Adrenal gland (tissue), 19 donors: ENCODE data around the gene WFDC13. TPM values are rescaled to one million over a fixed set of nuclear protein-coding genes. Genes with fewer than 3 reads are reported as not detected.
"Not testable (repeated sequence)": the region's sequence is repeated elsewhere in the genome, so short reads cannot be mapped to it uniquely, and the experiment has no call there.

ENCODE experiments used
- DNase-seq, 7 donors: peaks; one replicate each; pipeline ENCODE4 v3.0.0-alpha.2; 2019 to 2020
- H3K27ac ChIP-seq, 5 donors: fragments of 200-600 bp; sonication (generic) in 4 of 5; 1 replicate in 3 of 5; 2 replicates in 2 of 5; pipeline versions ENCODE4 v1.5.1 to v1.8.0; 2016 to 2020; ENCODE audit warnings: mild to moderate bottlenecking in 1 of 5
- H3K27me3 ChIP-seq: fragments of 200-600 bp; 2 replicates; pipeline ENCODE4 v1.8.0; 2021
- H3K36me3 ChIP-seq, 2 donors: fragments of 200-600 bp; replicated peaks in 1 of 2; 1 replicate in 1 of 2; 2 replicates in 1 of 2; pipeline versions ENCODE4 v1.5.1 to v1.8.0; 2018 to 2022
- H3K4me1 ChIP-seq, 2 donors: fragments of 200-600 bp; replicated peaks in 1 of 2; 1 replicate in 1 of 2; 2 replicates in 1 of 2; pipeline versions ENCODE4 v1.5.1 to v1.8.0; 2018 to 2021
- H3K4me3 ChIP-seq, 4 donors: fragments of 200-600 bp; sonication (generic) in 3 of 4; one replicate each; pipeline ENCODE4 v1.5.1; 2016 to 2018
- H3K9me3 ChIP-seq, 3 donors: fragments of 200-600 bp; sonication (generic) in 1 of 3; replicated peaks in 1 of 3; 1 replicate in 2 of 3; 2 replicates in 1 of 3; pipeline versions ENCODE4 v1.5.1 to v1.8.0; 2016 to 2021
- CTCF ChIP-seq, 6 experiments: fragments of 450-650 bp in 4 of 6; fragments of 200-600 bp in 2 of 6; sonication (generic) in 1 of 6; IDR thresholded peaks; 1 replicate in 5 of 6; 2 replicates in 1 of 6; pipeline versions ENCODE4 v1.5.1 to v1.8.0; 2016 to 2021; ENCODE audit warnings: antibody characterized with exemption in 6 of 6, mild to moderate bottlenecking in 2 of 6, moderate library complexity in 1 of 6
- POLR2A ChIP-seq, 2 donors: fragments of 450-650 bp; IDR thresholded peaks; one replicate each; pipeline ENCODE4 v1.6.1; 2017; ENCODE audit warnings: antibody characterized with exemption in 2 of 2, mild to moderate bottlenecking in 2 of 2, moderate library complexity in 1 of 2
- WGBS, 4 donors: extraction: QIAGEN DNeasy Blood & Tissue Kit in 2 of 4; methylation state at CpG; one replicate each; pipeline versions ENCODE4 v1.1.5 to v1.1.7; 2013 to 2017; 5-methylcytosine and 5-hydroxymethylcytosine counted together
- intact Hi-C, 2 donors: fragments of 100-400 bp; cut with DNase I; formaldehyde crosslinking; loops; one replicate each; pipeline versions ENCODE4 v1.14.1 to v1.15.0; 2022 to 2023
- long read RNA-seq, 10 donors: library from polyadenylated mRNA in 3 of 10; unstranded in 2 of 10; stranded (forward) in 1 of 10; transcript quantifications; one replicate each; pipeline ENCODE4 v2.0.0 and lab custom pipeline, GENCODE V29; 2021 to 2026
- polyA plus RNA-seq, 3 donors: library from polyadenylated mRNA; stranded (reverse); fragments of 200-250 nt in 2 of 3; fragments of 350-450 nt in 1 of 3; fragmentation: Illumina TruSeq in 1 of 3; extraction: RNeasy Lipid Tissue Mini Kit (QIAGEN cat#74804) in 1 of 3; gene quantifications; one replicate each; pipeline ENCODE4 v1.2.3, GENCODE V29; 2013 to 2014
- total RNA-seq, 9 donors: library from RNA; depleted of rRNA in 4 of 9; stranded (reverse); fragments of >200 nt in 4 of 9; fragments of 120-200 nt in 1 of 9; fragmentation: NEBNext Ultra II Directional in 1 of 9; extraction: Animal tissue kit (Norgen Biotek cat#: 25700) in 1 of 9; gene quantifications; one replicate each; pipeline versions ENCODE4 v1.1.0 to v1.2.4, GENCODE V29; 2013 to 2023
- donor health status: healthy with polysubstance abuse.
- donor health status: Bipolar disorder and iron deficiency.
- donor health status: DM: yes; HTN: yes; CAD: no.
- donor health status: DM: no; HTN: no; CAD: no.
- donor health status: DM: no; HTN: no; CAD: no.
- donor health status: DM: yes; HTN: yes; CAD: no.

WFDC13 gene
- total RNA-seq (not detected), polyA plus RNA-seq (not detected)
- long read RNA-seq, donor 1 = 0 reads
- long read RNA-seq, donor 2 = 0 reads
- long read RNA-seq, donor 3 = 0 reads
- long read RNA-seq, donor 4 = 0 reads
- long read RNA-seq, donor 5 = 0 reads
- long read RNA-seq, donor 6 = 0 reads
- long read RNA-seq, donor 7 = 0 reads
- long read RNA-seq, donor 8 = 0 reads
- long read RNA-seq, donor 9 = 0 reads
- long read RNA-seq, donor 10 = 0 reads

GRCh38 chr20:45701873-45702272 is at the start of gene WFDC13:
TSS of gene WFDC13 (plus strand) at chr20:45702038. CDS start at chr20:45702124, 86 bp downstream.
- intact Hi-C loops = no loop called here
- no peak for TF ChIP-seq POLR2A (IDR thresholded peaks at IDR 0.05)
- TF ChIP-seq CTCF (IDR thresholded peaks at IDR 0.05) = no peak
- H3K27ac ChIP-seq = no peak within 1 kb of the TSS
- no peak within 1 kb of the TSS for H3K4me3 ChIP-seq
- WGBS, 4 donors = 30 to 51% (median 45%) methylated on average over 3 to 4 of the region's 4 CpGs
- no peaks in the 10 kb centered on the region for H3K27me3 ChIP-seq
- no peaks in the 10 kb centered on the region for H3K4me1 ChIP-seq
- no peaks in the 10 kb centered on the region for H3K9me3 ChIP-seq
- no peaks in the 10 kb centered on the region for H3K36me3 ChIP-seq
- no peak for DNase-seq

GRCh38 chr20:45657038-45657437 is 44.8 kb upstream of the WFDC13 start:
- H3K27me3 ChIP-seq, H3K4me3 ChIP-seq, DNase-seq, H3K9me3 ChIP-seq, intact Hi-C loops, H3K27ac ChIP-seq, H3K36me3 ChIP-seq, H3K4me1 ChIP-seq: not testable (repeated sequence)
- WGBS, 4 donors = 68 to 86% (median 72%) methylated on average over 3 of the region's 3 CpGs

DNA sequence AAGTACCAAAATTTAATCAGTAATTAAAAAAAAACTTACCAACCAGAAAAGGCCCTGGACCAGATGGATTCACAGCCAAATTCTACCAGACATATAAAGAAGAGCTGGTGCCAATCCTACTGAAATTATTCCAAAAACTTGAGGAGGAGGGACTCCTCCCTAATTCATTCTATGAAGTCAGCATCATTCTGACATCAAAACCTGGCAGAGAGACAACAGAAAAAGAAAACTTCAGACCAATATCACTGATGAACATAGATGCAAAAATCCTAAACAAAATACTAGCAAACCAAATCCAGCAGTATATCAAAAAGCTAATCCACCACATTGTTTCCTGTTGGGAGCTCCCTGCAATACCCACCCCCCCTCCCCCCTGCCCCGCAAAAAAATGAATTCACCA is 31.7 kb upstream of the WFDC13 start, which contains the start of gene WFDC11:
WFDC11 (minus strand) TSS at position 101 of the 400 bp plus-strand sequence. CDS start 19,639 bp downstream, outside the sequence.
- Histone ChIP-seq H3K36me3 (no peaks in the 10 kb centered on the region), H3K27ac (no peak within 1 kb of the TSS), H3K27me3 (peaks cover 4% of the 10 kb centered on the region), H3K9me3 (no peaks in the 10 kb centered on the region), H3K4me3 (no peak within 1 kb of the TSS), H3K4me1 (no peaks in the 10 kb centered on the region)
- intact Hi-C loops = no loop called here
- 63 to 78% (median 70%) methylated on average over 1 of the region's 1 CpG for WGBS, 4 donors
- DNase-seq = no peak
- TF ChIP-seq POLR2A (IDR thresholded peaks at IDR 0.05) = no peak
- no peak for TF ChIP-seq CTCF (IDR thresholded peaks at IDR 0.05)

- H3K4me1 ChIP-seq = no peaks in the 10 kb centered on the region
- no peaks in the 10 kb centered on the region for H3K36me3 ChIP-seq
- no peak overlapping the region for H3K27ac ChIP-seq
- DNase-seq = no peak
- intact Hi-C loops = no loop called here
- H3K4me3 ChIP-seq = no peak overlapping the region
- no peak for TF ChIP-seq POLR2A (IDR thresholded peaks at IDR 0.05)
- no peak for TF ChIP-seq CTCF (IDR thresholded peaks at IDR 0.05)
- H3K27me3 ChIP-seq = peaks cover 4% of the 10 kb centered on the region
- no peaks in the 10 kb centered on the region for H3K9me3 ChIP-seq
Measured at GRCh38 chr20:45672765-45673164, 29.1 kb upstream of the WFDC13 start.

DNA sequence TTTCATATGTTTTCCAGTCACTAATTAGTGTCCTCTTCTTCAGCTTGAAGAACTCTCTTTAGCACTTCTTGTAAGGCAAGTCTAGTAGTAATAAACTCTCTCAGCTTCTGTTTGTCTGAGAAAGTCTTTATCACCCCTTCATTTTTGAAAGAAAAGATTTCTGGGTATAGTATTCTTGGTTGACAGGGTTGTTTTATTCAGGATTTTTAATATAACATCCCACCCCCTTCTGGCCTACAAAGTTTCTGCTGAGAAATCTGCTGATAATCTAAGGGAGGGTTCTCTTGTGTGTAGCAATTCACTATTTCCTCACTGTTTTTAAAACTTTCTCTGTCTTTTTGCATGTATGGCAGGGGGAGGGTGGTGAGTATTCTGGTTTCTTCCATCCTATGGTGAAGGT is 22.2 kb upstream of the WFDC13 start:
- TF ChIP-seq POLR2A (IDR thresholded peaks at IDR 0.05) (no peak), CTCF (IDR thresholded peaks at IDR 0.05) (no peak)
- no peaks in the 10 kb centered on the region for H3K36me3 ChIP-seq
- H3K9me3 ChIP-seq = peaks cover 0 to 7% (median 0%) of the 10 kb centered on the region in 3 donors
- no peak for DNase-seq
- H3K4me1 ChIP-seq = no peaks in the 10 kb centered on the region
- H3K27me3 ChIP-seq = no peaks in the 10 kb centered on the region
- intact Hi-C loops = no loop called here
- no peak overlapping the region for H3K27ac ChIP-seq
- H3K4me3 ChIP-seq = no peak overlapping the region
